ENCODE measurements around the gene TTC39C. TPM values are rescaled to one million over a fixed set of nuclear protein-coding genes. Genes with fewer than 3 reads are reported as not detected.
A peak's percentile ranks its signal among the peaks of the same experiment; 100 is the strongest.

The TTC39C gene
- polyA plus RNA-seq, 2 of the 4 experiments (the other 2 are of a cell fraction) = 8.7 to 18.4 TPM

DNA sequence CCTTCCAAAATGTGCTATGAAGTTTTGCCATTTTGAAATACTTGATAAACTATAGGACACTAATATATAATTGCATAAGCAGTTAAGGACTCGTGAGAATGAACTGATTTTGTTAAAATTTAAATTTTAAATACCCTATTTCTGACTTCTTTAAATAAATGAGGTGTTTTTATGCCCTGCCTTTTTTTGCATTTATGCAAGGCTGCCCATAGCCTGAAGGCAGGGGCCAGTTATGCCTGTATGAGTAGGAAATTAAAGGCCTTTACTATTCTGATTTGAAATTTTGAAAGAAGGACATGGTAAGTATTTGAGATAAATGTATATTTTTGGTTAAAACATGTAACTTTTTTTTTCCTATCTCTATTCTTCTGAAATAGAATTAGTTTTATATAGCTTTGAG is 33.7 kb downstream of the TTC39C start:
- no peak for ATAC-seq
- POLR2A ChIA-PET = no interaction called here
- no peak overlapping the region; a peak in 1 of 6 replicates for H3K27ac ChIP-seq
- CTCF ChIA-PET = no interaction called here
- TF ChIP-seq EP300 (IDR thresholded peaks at IDR 0.05) = no peak
- no peak for TF ChIP-seq REST (IDR thresholded peaks at IDR 0.05)
- TF ChIP-seq SREBF2 (IDR thresholded peaks at IDR 0.05) = no peak
- TF ChIP-seq EHF (CRISPR knock-in tag; IDR thresholded peaks at IDR 0.05) = no peak
- no peak for TF ChIP-seq JUNB (IDR thresholded peaks at IDR 0.05)
- no peak for TF ChIP-seq MAFK (IDR thresholded peaks at IDR 0.05; ENCODE audit: partially characterized antibody)
- no peak for TF ChIP-seq ESRRA (IDR thresholded peaks at IDR 0.05; ENCODE audit: borderline replicate concordance, low read length)
- no peak for TF ChIP-seq RFX5 (IDR thresholded peaks at IDR 0.05)
- TF ChIP-seq CBX8 (IDR thresholded peaks at IDR 0.05) = no peak
- no peak overlapping the region for H3K4me3 ChIP-seq
- no peak for FAIRE-seq
- H3K9me3 ChIP-seq = no peaks in the 10 kb centered on the region
- H3K4me2 ChIP-seq = no peak overlapping the region
- DNase-seq (ENCODE audit: low read depth in 1 of 2, low spot score in 1 of 2) = no peak
- 93% methylated on average over 1 of the region's 1 CpG for WGBS (ENCODE audit: missing lambda C conversion rate)
- H3K4me1 ChIP-seq = peaks cover 42% of the 10 kb centered on the region

GRCh38 chr18:24049142-24049541 is 34.6 kb downstream of the TTC39C start:
- 25% methylated on average over 3 of the region's 3 CpGs for WGBS (ENCODE audit: missing lambda C conversion rate)

DNA sequence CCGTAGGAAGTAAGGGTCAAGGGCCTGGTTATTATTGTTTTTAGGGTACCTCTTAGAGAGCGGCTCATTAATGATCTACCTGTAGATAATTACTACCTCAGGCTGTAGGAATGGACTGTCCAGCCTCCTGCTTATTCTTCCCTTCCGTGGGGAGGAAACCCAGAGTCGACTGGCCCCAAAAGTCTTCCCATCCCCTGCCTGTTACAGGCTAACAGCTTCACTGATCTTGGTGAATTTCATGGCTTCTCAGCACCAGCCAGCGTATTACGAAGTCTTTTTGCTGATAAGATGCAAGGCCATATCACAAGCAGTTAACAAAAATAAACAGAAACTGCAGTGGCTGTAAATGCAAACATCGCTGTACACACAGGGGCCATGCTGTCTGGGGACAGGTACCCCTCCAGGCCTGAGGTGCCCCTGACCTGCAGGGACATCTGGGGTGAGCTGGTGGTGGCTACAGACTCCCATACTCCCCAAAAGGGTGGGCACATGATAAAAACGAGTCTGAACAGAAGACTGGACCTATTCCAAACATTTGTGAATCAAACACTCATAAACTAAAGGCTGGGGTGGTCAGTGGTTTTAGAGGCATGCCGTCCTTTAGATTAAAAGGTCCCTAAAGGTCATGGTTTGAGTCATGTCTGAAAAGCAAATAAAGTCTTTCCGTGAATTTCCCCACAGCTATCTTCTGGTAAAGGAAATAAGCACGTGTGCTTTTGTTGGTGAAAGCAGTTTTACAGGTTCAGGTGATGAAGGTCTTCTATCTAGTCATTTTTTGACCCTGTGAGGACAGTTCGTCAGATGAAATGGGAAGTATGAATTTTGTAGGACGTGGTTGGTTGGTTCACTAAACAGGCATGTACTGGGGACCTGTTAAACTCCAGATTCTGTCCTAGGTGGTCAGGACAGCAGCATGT is 36.7 kb downstream of the TTC39C start:
- ATAC-seq (peak; percentile 76 to 82), DNase-seq (ENCODE audit: low read depth in 1 of 2, low spot score in 1 of 2) (peak in 1 of 2 experiments; percentile 71), FAIRE-seq (no peak)
- H3K4me1 ChIP-seq = peaks cover 62% of the 10 kb centered on the region
- peak overlapping the region; percentile 85 for H3K4me2 ChIP-seq
- WGBS (ENCODE audit: missing lambda C conversion rate) = 8% methylated on average over 13 of the region's 13 CpGs
- CTCF ChIA-PET = interaction anchor here (0.7 kb wide), 1 partner anchor 15 kb away, joined by 3 read pairs; no protein-coding TSS in a partner anchor
- peak overlapping the region; percentile 28; the same call in 1 of the 3 replicates for H3K4me3 ChIP-seq
- POLR2A ChIA-PET = no interaction called here
- H3K9me3 ChIP-seq = no peaks in the 10 kb centered on the region
- H3K27ac ChIP-seq = peak overlapping the region; percentile 83 to 84
- TF ChIP-seq REST (IDR thresholded peaks at IDR 0.05) (no peak), JUNB (IDR thresholded peaks at IDR 0.05) (peak; percentile 58; the same call in 1 of the 2 replicates), BHLHE40 (IDR thresholded peaks at IDR 0.05; ENCODE audit: low read depth, low read length) (no peak), RNF2 (IDR thresholded peaks at IDR 0.05; ENCODE audit: borderline replicate concordance, low read depth) (no peak), CBX2 (IDR thresholded peaks at IDR 0.05; ENCODE audit: borderline replicate concordance, low read depth) (no peak), ZFP36 (IDR thresholded peaks at IDR 0.05; ENCODE audit: borderline replicate concordance, partially characterized antibody) (no peak), FOSB (CRISPR knock-in tag; IDR thresholded peaks at IDR 0.05) (no peak), SMC3 (IDR thresholded peaks at IDR 0.05) (no peak), HOXA7 (CRISPR knock-in tag; IDR thresholded peaks at IDR 0.05) (no peak), MAFK (IDR thresholded peaks at IDR 0.05; ENCODE audit: partially characterized antibody) (no peak), TP53 (CRISPR knock-in tag; IDR thresholded peaks at IDR 0.05) (no peak), CEBPB (IDR thresholded peaks at IDR 0.05) (peak; percentile 4 to 57; a peak in 2 of 4 replicates), RAD21 (conservative IDR thresholded peaks at IDR 0.05 in 1 of 2, IDR thresholded peaks at IDR 0.05 in 1 of 2) (no peak), EP300 (IDR thresholded peaks at IDR 0.05) (peak; percentile 32 to 55; a peak in 1 of 5 replicates), SREBF2 (IDR thresholded peaks at IDR 0.05) (no peak), EHMT2 (IDR thresholded peaks at IDR 0.05; ENCODE audit: low read depth) (no peak), KDM5A (IDR thresholded peaks at IDR 0.05) (no peak), RARB (CRISPR knock-in tag; IDR thresholded peaks at IDR 0.05) (no peak), ZNF302 (CRISPR knock-in tag; IDR thresholded peaks at IDR 0.05) (no peak), KDM1A (IDR thresholded peaks at IDR 0.05; ENCODE audit: low read depth) (no peak)
- TF ChIP-seq, protein P1, sequence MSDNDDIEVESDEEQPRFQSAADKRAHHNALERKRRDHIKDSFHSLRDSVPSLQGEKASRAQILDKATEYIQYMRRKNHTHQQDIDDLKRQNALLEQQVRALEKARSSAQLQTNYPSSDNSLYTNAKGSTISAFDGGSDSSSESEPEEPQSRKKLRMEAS (IDR thresholded peaks at IDR 0.05) = 0 out of 2 replicates have a peak, but pooled peaks have one; percentile 46

More at GRCh38 chr18:24049142-24049541, 34.6 kb downstream of the TTC39C start:
- ATAC-seq (no peak), FAIRE-seq (no peak), DNase-seq (ENCODE audit: low read depth in 1 of 2, low spot score in 1 of 2) (no peak)
- Histone ChIP-seq H3K4me3 (no peak overlapping the region), H3K27ac (peak overlapping the region; percentile 83 to 84; a peak in 4 of 6 replicates), H3K4me2 (peak overlapping the region; percentile 13; the same call in 1 of the 3 replicates), H3K9me3 (no peaks in the 10 kb centered on the region), H3K4me1 (peaks cover 50% of the 10 kb centered on the region)
- POLR2A ChIA-PET = no interaction called here
- CTCF ChIA-PET = no interaction called here
- TF ChIP-seq CHD2 (IDR thresholded peaks at IDR 0.05; ENCODE audit: low read length, partially characterized antibody) = no peak
